T-helper 1 cell treated with Interleukin-12 subunit alpha and Interleukin-12 subunit beta and Interleukin-4 antibody, amounts not matched to agents 30 ng/mL and 1 ng/mL, for 36 hours (primary cell): ENCODE results near the gene CLDN34. TPM values are rescaled to one million over a fixed set of nuclear protein-coding genes. Genes with fewer than 3 reads are reported as not detected.

ENCODE experiments used
- intact Hi-C: fragments of 100-400 bp; cut with micrococcal nuclease; formaldehyde crosslinking; loops from one replicate; pipeline ENCODE4 v1.15.1; 2024
- total RNA-seq: library from RNA; stranded (reverse); gene quantifications from 2 replicates; pipeline ENCODE4 v1.2.3, GENCODE V29; 2022

Gene CLDN34
- total RNA-seq, 1 donor from 2014 or later: not detected

GRCh38 chrX:10014462-10015354 lies 47.5 kb downstream of the CLDN34 start:
- intact Hi-C loops: loop anchor here (1.0 to 10.0 kb wide), 6 partner anchors 72 to 1100 kb away; partner anchors contain the start of genes HCCS and TBL1X

GRCh38 chrX:10015355-10015722 lies 48.2 kb downstream of the CLDN34 start:
- intact Hi-C loops: loop anchor here (1.0 to 10.0 kb wide), 3 partner anchors 104 to 1099 kb away; partner anchors contain the start of gene HCCS

GRCh38 chrX:10015723-10016518 lies 48.8 kb downstream of the CLDN34 start:
- intact Hi-C loops: loop anchor here (1.0 to 10.0 kb wide), 4 partner anchors 83 to 1099 kb away; partner anchors contain the start of gene HCCS

- intact Hi-C loops: loop anchor here (2.0 to 10.0 kb wide), 3 partner anchors 82 to 1098 kb away; partner anchors contain the start of gene HCCS
Measured at GRCh38 chrX:10016519-10017132, 49.5 kb downstream of the CLDN34 start.

- intact Hi-C loops: loop anchor here (2.0 to 10.0 kb wide), 4 partner anchors 21 to 1097 kb away; partner anchors contain the start of gene HCCS
Measured at GRCh38 chrX:10017872-10018271, 50.7 kb downstream of the CLDN34 start.

Other genes starting within 250 kb of the CLDN34 start
- not detected in 2 replicates for gene GPR143, start 201.5 kb upstream of the CLDN34 start, total RNA-seq
- gene SHROOM2, start 180.9 kb upstream of the CLDN34 start, total RNA-seq: not detected in 2 replicates
- not detected in 2 replicates for gene CLCN4, start 189.6 kb downstream of the CLDN34 start, total RNA-seq